NT2/D1 (cell line): Measurements from ENCODE around the gene RNLS.

Experiments
- YY1 ChIP-seq: IDR thresholded peaks from 2 replicates; pipeline ENCODE4 v1.6.1; 2011; ENCODE audit not compliant: insufficient read length, insufficient read depth
- ZNF274 ChIP-seq: IDR thresholded peaks from 2 replicates; pipeline ENCODE4 v1.6.1; 2011; ENCODE audit warnings: mild to moderate bottlenecking, low read depth, low read length

DNA sequence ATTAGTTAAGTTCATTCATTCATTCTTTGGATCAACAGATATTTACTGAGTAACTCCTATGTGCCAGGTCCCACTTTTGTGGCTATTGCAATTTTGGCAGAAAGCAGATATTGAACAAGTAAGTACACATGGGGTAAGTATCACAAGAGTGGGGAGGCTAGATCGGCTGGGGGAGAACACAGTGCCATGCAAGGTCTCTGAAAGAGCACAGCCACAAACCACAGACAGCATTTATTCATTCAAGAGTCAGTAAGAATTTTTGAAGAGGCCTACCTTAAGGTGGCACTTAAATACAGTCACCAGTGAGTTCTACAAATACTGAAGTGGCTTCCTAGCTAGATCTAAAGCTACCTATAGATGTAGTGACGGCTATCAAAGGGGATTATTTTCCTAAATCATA is 304.2 kb downstream of the RNLS start:
- no peak for TF ChIP-seq YY1
- TF ChIP-seq ZNF274 = no peak
